OCI-LY7 (cell line): ENCODE data around the gene FBXO17.

ENCODE experiments used
- CTCF ChIP-seq: fragments of 200-600 bp; sonication (generic); conservative IDR thresholded peaks from 2 replicates; pipeline ENCODE4 v1.5.1; 2014; ENCODE audit warnings: mild to moderate bottlenecking, antibody characterized with exemption, low read length, moderate library complexity, mixed read lengths
- EZH2phosphoT487 ChIP-seq: fragments of 200-600 bp; sonication (generic); IDR thresholded peaks from 2 replicates; pipeline ENCODE4 v1.6.1; 2018; ENCODE audit warnings: low read depth, borderline replicate concordance, mild to moderate bottlenecking, mixed run types, antibody characterized with exemption, low read length, moderate library complexity, mixed read lengths

GRCh38 chr19:38978326-38978689 lies 2.8 kb upstream of the FBXO17 start:
- TF ChIP-seq CTCF (no peak), EZH2phosphoT487 (no peak)
